Measurements from ENCODE around the gene RFC2. TPM values are rescaled to one million over a fixed set of nuclear protein-coding genes. Genes with fewer than 3 reads are reported as not detected.

Gene RFC2
- total RNA-seq, 1 experiment from 2014 or later: 75.6 TPM

DNA sequence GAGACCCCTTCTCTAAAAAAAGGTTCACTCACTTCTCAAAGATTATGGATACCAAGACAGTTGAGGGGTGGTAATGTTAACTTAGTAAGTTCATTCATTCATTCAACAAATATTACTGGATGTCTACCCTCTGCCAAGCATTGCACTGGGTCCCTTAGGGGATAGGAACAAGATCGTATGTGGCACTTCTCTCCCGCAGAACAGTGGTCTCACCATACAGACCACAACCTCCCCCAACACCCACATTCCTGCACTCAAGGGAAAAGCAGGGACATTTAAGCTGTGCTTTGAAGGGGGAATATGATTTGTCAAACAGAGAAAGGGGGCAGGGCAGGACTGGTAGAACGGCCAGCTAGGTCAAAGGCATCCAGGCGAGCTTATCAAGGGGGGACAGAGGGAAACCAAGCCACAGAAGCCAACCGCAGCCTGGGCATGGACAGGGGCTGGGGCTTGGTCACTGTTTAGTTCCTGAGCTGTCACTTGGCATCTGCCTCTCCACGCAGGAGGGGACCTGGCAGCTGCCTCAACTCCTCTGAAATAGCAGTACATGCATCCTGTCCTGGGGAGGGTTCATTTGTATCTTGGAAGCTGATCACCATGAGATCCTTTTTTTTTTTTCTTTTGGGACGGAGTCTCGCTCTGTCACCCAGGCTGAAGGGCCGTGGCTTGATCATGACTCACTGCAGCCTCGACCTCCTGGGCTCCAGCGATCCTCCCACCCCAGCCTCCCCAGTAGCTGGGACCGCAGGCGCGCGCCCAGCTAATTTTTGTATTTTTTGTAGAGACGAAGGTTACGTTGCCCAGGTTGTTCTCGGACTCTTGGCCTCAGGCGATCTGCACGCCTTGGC lies 34.1 kb upstream of the RFC2 start:
- Mint-ChIP-seq H3K4me3 (ENCODE audit: unreplicated experiment) (peak overlapping the region; percentile 71), H3K27ac (ENCODE audit: unreplicated experiment) (peak overlapping the region; percentile 38), H3K9me3 (ENCODE audit: unreplicated experiment) (no peaks in the 10 kb centered on the region), H3K36me3 (ENCODE audit: insufficient read depth, unreplicated experiment) (peaks cover 13% of the 10 kb centered on the region), H3K4me1 (ENCODE audit: low read depth, unreplicated experiment) (peaks cover 17% of the 10 kb centered on the region), H3K27me3 (ENCODE audit: insufficient read depth, unreplicated experiment) (no peaks in the 10 kb centered on the region)
- TF ChIP-seq, protein P1, sequence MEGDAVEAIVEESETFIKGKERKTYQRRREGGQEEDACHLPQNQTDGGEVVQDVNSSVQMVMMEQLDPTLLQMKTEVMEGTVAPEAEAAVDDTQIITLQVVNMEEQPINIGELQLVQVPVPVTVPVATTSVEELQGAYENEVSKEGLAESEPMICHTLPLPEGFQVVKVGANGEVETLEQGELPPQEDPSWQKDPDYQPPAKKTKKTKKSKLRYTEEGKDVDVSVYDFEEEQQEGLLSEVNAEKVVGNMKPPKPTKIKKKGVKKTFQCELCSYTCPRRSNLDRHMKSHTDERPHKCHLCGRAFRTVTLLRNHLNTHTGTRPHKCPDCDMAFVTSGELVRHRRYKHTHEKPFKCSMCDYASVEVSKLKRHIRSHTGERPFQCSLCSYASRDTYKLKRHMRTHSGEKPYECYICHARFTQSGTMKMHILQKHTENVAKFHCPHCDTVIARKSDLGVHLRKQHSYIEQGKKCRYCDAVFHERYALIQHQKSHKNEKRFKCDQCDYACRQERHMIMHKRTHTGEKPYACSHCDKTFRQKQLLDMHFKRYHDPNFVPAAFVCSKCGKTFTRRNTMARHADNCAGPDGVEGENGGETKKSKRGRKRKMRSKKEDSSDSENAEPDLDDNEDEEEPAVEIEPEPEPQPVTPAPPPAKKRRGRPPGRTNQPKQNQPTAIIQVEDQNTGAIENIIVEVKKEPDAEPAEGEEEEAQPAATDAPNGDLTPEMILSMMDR (IDR thresholded peaks at IDR 0.05; ENCODE audit: insufficient read depth in 1 of 2, low read depth in 1 of 2, low read length in 1 of 2, severe bottlenecking in 1 of 2, unreplicated experiment in 1 of 2): no peak
- Histone ChIP-seq H3K27me3 (replicated peaks; ENCODE audit: control insufficient read depth, insufficient read depth, low read length) (no peaks in the 10 kb centered on the region), H3K4me3 (ENCODE audit: low read depth, low read length) (peak overlapping the region; percentile 41), H3K4me1 (peaks cover 50% of the 10 kb centered on the region), H3K9me3 (no peaks in the 10 kb centered on the region), H3K36me3 (ENCODE audit: control insufficient read depth, insufficient read depth, low read length) (no peaks in the 10 kb centered on the region)
- ChIA-PET POLR2A (no interaction called here), CTCF (interaction anchor here (0.9 to 1.8 kb wide), 3 partner anchors 9 to 82 kb away, joined by 3 to 4 read pairs (median 4); no protein-coding TSS in a partner anchor)
- intact Hi-C loops (cut with micrococcal nuclease; ENCODE audit: unreplicated experiment): no loop called here
- no TSS peak for BruUV-seq (replicated peaks)
- DNase-seq: no peak

DNA sequence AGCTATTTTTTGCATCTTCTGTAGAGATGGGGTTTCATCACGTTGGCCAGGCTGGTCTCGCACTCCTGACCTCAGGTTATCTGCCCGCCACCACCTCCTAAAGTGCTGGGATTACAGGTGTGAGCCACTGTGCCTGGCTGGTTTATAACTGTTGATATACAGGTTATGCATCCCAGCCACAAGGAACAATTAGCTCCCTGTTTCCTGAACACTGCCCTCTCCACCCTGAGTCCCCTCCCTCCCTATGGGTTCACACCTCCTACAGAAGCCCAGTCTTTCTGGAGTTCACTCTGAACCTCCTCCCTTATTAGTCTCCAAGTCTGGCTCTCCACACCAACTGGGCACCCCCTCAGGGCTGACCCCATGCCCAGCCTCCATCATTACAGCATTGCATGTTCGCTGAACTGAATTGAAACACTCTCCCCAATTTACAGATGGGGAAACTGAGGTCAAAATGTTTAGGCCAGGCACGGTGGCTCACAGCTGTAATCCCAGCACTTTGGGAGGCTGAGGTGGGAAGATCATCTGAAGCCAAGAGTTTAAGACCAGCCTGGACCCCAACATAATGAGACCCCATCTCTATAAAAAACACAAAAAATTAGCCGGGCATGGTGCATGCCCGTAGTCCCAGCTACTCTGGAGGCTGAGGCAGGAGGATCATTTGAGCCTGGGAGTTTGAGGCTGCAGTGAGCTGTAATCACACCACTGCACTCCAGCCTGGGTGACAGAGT lies 33.3 kb upstream of the RFC2 start:
- POLR2A ChIA-PET: no interaction called here
- Mint-ChIP-seq H3K27ac (ENCODE audit: unreplicated experiment) (no peak overlapping the region), H3K4me3 (ENCODE audit: unreplicated experiment) (no peak overlapping the region), H3K9me3 (ENCODE audit: unreplicated experiment) (no peaks in the 10 kb centered on the region), H3K27me3 (ENCODE audit: insufficient read depth, unreplicated experiment) (no peaks in the 10 kb centered on the region), H3K4me1 (ENCODE audit: low read depth, unreplicated experiment) (peaks cover 9% of the 10 kb centered on the region), H3K36me3 (ENCODE audit: insufficient read depth, unreplicated experiment) (peaks cover 6% of the 10 kb centered on the region)
- Histone ChIP-seq H3K36me3 (ENCODE audit: control insufficient read depth, insufficient read depth, low read length) (no peaks in the 10 kb centered on the region), H3K27me3 (replicated peaks; ENCODE audit: control insufficient read depth, insufficient read depth, low read length) (no peaks in the 10 kb centered on the region), H3K4me1 (peaks cover 42% of the 10 kb centered on the region), H3K4me3 (ENCODE audit: low read depth, low read length) (no peak overlapping the region), H3K9me3 (no peaks in the 10 kb centered on the region)
- intact Hi-C loops (cut with micrococcal nuclease; ENCODE audit: unreplicated experiment): no loop called here
- no peak for DNase-seq
- CTCF ChIA-PET: interaction anchor here (0.7 to 1.0 kb wide), 3 partner anchors 8 to 94 kb away, joined by 3 to 4 read pairs (median 3); no protein-coding TSS in a partner anchor
- BruUV-seq (replicated peaks): no TSS peak
- TF ChIP-seq, protein P1 (IDR thresholded peaks at IDR 0.05; ENCODE audit: insufficient read depth in 1 of 2, low read depth in 1 of 2, low read length in 1 of 2, severe bottlenecking in 1 of 2, unreplicated experiment in 1 of 2): no peak

DNA sequence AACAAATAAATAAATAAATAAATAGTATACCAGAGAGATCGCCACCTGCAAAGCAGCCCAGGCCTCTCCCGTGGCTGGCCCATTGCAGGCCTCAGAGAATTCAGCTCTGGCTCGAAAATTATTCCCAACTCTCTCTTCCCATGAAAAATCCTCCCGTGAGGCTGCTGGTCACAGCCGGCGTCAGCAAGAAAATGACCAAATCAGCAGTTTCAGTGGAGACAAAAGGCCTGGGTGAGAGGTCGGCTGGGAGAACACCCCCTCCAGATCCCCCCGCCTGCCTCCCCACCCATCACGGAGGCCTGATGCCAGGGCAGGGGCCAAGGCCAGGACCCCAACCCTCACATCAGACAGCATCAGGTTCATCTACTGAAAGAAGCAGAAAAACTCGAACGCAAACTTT lies 31.9 kb upstream of the RFC2 start:
- Mint-ChIP-seq H3K9me3 (ENCODE audit: unreplicated experiment) (no peaks in the 10 kb centered on the region), H3K36me3 (ENCODE audit: insufficient read depth, unreplicated experiment) (peaks cover 7% of the 10 kb centered on the region), H3K27ac (ENCODE audit: unreplicated experiment) (no peak overlapping the region), H3K27me3 (ENCODE audit: insufficient read depth, unreplicated experiment) (no peaks in the 10 kb centered on the region), H3K4me3 (ENCODE audit: unreplicated experiment) (no peak overlapping the region), H3K4me1 (ENCODE audit: low read depth, unreplicated experiment) (peaks cover 7% of the 10 kb centered on the region)
- Histone ChIP-seq H3K4me1 (peaks cover 29% of the 10 kb centered on the region), H3K4me3 (ENCODE audit: low read depth, low read length) (no peak overlapping the region), H3K36me3 (ENCODE audit: control insufficient read depth, insufficient read depth, low read length) (no peaks in the 10 kb centered on the region), H3K9me3 (no peaks in the 10 kb centered on the region), H3K27me3 (replicated peaks; ENCODE audit: control insufficient read depth, insufficient read depth, low read length) (no peaks in the 10 kb centered on the region)
- ChIA-PET CTCF (no interaction called here), POLR2A (no interaction called here)
- BruUV-seq (replicated peaks): no TSS peak
- no peak for DNase-seq
- intact Hi-C loops (cut with micrococcal nuclease; ENCODE audit: unreplicated experiment): no loop called here
- TF ChIP-seq, protein P1 (IDR thresholded peaks at IDR 0.05; ENCODE audit: insufficient read depth in 1 of 2, low read depth in 1 of 2, low read length in 1 of 2, severe bottlenecking in 1 of 2, unreplicated experiment in 1 of 2): no peak
